Activated naive CD4-positive, alpha-beta T cell treated with anti-CD3 and anti-CD28 coated beads, Interleukin-2, amount 10 ng/mL, durations not matched to agents 7 days and 5 days (primary cell): ENCODE measurements around the gene TMEM109.
A peak's percentile ranks its signal among the peaks of the same experiment; 100 is the strongest.

ENCODE experiments used
- CTCF ChIA-PET: fragments of 350-600 bp; sonication (Branson Sonifier 250); formaldehyde crosslinking; loops from one replicate; lab custom pipeline; 2021; ENCODE audit warnings: antibody characterized with exemption; lab: Charles Lee
- DNase-seq: peaks from one replicate; pipeline ENCODE4 v3.0.0-alpha.2; 2020
- H3K27ac Mint-ChIP-seq: one replicate; pipeline ENCODE4 v1.8.0; 2021; ENCODE audit warnings: mild to moderate bottlenecking, moderate library complexity, mixed read lengths
- H3K27me3 Mint-ChIP-seq: one replicate; pipeline ENCODE4 v1.8.0; 2021; ENCODE audit warnings: mild to moderate bottlenecking, mixed read lengths
- H3K36me3 Mint-ChIP-seq: one replicate; pipeline ENCODE4 v1.8.0; 2021; ENCODE audit warnings: mixed read lengths
- H3K4me1 Mint-ChIP-seq: one replicate; pipeline ENCODE4 v1.8.0; 2021; ENCODE audit warnings: mixed read lengths
- H3K4me3 Mint-ChIP-seq: one replicate; pipeline ENCODE4 v1.8.0; 2021; ENCODE audit warnings: mild to moderate bottlenecking, moderate library complexity, mixed read lengths
- H3K9me3 Mint-ChIP-seq: one replicate; pipeline ENCODE4 v1.8.0; 2021; ENCODE audit warnings: mixed read lengths

TMEM109 gene

GRCh38 chr11:60921259-60921658 is 7.3 kb downstream of the TMEM109 start:
- Mint-ChIP-seq H3K4me1 (peaks cover 24% of the 10 kb centered on the region), H3K36me3 (peaks cover 22% of the 10 kb centered on the region), H3K27me3 (peaks cover 36% of the 10 kb centered on the region), H3K27ac (no peak overlapping the region), H3K4me3 (no peak overlapping the region), H3K9me3 (no peaks in the 10 kb centered on the region)
- DNase-seq: no peak
- CTCF ChIA-PET: interaction anchor here (1.3 kb wide), 1 partner anchor 22 kb away, joined by 3 read pairs; no protein-coding TSS in a partner anchor

DNA sequence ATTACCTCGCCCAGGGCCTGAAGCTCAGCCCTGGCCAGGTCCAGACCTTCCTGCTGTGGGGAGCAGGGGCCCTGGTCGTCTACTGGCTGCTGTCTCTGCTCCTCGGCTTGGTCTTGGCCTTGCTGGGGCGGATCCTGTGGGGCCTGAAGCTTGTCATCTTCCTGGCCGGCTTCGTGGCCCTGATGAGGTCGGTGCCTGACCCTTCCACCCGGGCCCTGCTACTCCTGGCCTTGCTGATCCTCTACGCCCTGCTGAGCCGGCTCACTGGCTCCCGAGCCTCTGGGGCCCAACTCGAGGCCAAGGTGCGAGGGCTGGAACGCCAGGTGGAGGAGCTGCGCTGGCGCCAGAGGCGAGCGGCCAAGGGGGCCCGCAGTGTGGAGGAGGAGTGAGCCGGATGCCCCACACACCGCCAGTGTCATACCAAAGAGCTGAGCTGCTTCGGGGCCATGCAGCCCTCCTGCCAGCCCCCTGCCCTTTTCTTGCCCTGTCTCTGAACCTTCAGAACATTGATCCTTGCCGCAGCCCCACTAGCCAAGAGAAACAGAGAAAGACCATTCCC is 7.9 kb downstream of the TMEM109 start:
- Mint-ChIP-seq H3K27me3 (peaks cover 42% of the 10 kb centered on the region), H3K4me3 (no peak overlapping the region), H3K27ac (no peak overlapping the region), H3K36me3 (peaks cover 22% of the 10 kb centered on the region), H3K4me1 (peaks cover 20% of the 10 kb centered on the region), H3K9me3 (no peaks in the 10 kb centered on the region)
- CTCF ChIA-PET: no interaction called here
- no peak for DNase-seq

GRCh38 chr11:60922906-60923305 is 8.9 kb downstream of the TMEM109 start:
- CTCF ChIA-PET: no interaction called here
- no peaks in the 10 kb centered on the region for H3K9me3 Mint-ChIP-seq
- H3K36me3 Mint-ChIP-seq: peaks cover 22% of the 10 kb centered on the region

GRCh38 chr11:60923326-60923725 is 9.4 kb downstream of the TMEM109 start:
- no peaks in the 10 kb centered on the region for H3K9me3 Mint-ChIP-seq
- DNase-seq: no peak
- H3K4me3 Mint-ChIP-seq: peak overlapping the region; percentile 41
- peaks cover 22% of the 10 kb centered on the region for H3K36me3 Mint-ChIP-seq
- CTCF ChIA-PET: interaction anchor here (0.7 kb wide), 1 partner anchor 8 kb away, joined by 3 read pairs; no protein-coding TSS in a partner anchor
- H3K27ac Mint-ChIP-seq: no peak overlapping the region
- peaks cover 13% of the 10 kb centered on the region for H3K4me1 Mint-ChIP-seq
- H3K27me3 Mint-ChIP-seq: peaks cover 54% of the 10 kb centered on the region

More at GRCh38 chr11:60922906-60923305, 8.9 kb downstream of the TMEM109 start:
- Mint-ChIP-seq H3K4me1 (peaks cover 15% of the 10 kb centered on the region), H3K27ac (no peak overlapping the region), H3K27me3 (peaks cover 52% of the 10 kb centered on the region), H3K4me3 (no peak overlapping the region)
- no peak for DNase-seq

GRCh38 chr11:60923800-60924109 is 9.8 kb downstream of the TMEM109 start:
- peaks cover 13% of the 10 kb centered on the region for H3K4me1 Mint-ChIP-seq
- no peak for DNase-seq
- CTCF ChIA-PET: interaction anchor here (0.7 kb wide), 1 partner anchor 8 kb away, joined by 3 read pairs; no protein-coding TSS in a partner anchor
- H3K27ac Mint-ChIP-seq: no peak overlapping the region
- H3K36me3 Mint-ChIP-seq: peaks cover 22% of the 10 kb centered on the region
- peak overlapping the region; percentile 51 for H3K4me3 Mint-ChIP-seq
- no peaks in the 10 kb centered on the region for H3K9me3 Mint-ChIP-seq
- peaks cover 59% of the 10 kb centered on the region for H3K27me3 Mint-ChIP-seq

GRCh38 chr11:60924110-60924905 is 10.3 kb downstream of the TMEM109 start, which contains the start of gene TMEM132A:
Gene TMEM132A (plus strand): TSS chr11:60924460. CDS start chr11:60924634, 174 bp downstream.
- H3K4me1 Mint-ChIP-seq: peaks cover 12% of the 10 kb centered on the region
- peak within 1 kb of the TSS; percentile 51 for H3K4me3 Mint-ChIP-seq
- peak; percentile 41 for DNase-seq
- no peaks in the 10 kb centered on the region for H3K9me3 Mint-ChIP-seq
- H3K36me3 Mint-ChIP-seq: peaks cover 22% of the 10 kb centered on the region
- H3K27me3 Mint-ChIP-seq: peaks cover 64% of the 10 kb centered on the region
- no peak within 1 kb of the TSS for H3K27ac Mint-ChIP-seq
- CTCF ChIA-PET: interaction anchor here (0.7 kb wide), 1 partner anchor 9 kb away, joined by 3 read pairs; no protein-coding TSS in a partner anchor

DNA sequence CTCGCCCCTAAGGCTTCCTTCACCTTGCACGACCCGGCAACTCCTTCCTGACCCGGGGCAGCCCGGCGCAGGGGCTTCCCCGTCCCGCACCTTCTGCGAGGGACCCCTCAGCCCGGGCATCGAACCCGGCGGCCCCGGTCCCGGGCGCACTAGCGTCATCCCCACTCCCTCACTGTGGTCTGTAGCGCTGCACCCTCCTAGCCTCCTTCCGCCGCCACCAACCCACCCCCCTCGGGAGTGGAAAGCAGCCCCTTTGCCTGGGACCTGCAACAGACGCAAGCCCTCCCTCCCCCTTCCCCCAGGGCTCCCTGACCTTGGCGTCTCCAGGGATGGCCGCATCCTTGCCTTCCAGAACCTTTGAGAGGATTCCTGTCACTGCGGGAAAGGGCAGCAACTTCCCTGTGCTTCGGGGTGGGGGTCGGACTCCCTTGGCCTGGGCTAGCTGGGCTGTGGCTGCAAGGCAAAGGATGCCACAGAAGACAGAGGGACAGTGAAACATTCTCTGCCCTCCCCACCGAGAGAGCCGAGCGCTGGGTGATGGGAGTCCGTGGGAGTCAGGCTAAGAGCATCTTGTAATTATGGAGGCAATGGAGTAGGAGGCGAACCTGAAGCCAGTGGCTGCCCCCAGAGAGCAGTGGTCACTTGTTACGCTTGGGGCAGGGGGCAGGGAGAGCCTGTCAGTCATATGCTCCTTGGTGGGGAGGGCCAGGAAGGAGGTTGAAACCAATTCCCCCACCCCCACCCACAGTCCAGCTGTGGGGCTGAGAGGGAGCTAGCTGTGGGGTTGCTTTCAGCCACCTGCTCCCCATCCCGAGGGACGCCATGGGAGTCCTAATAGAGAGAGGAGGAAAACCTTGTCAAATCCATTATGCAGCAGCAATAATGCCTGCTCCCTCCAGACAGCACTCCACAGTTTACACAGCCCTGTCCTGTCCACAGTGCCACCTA is 11.2 kb downstream of the TMEM109 start:
- Mint-ChIP-seq H3K4me1 (peaks cover 10% of the 10 kb centered on the region), H3K27me3 (peaks cover 73% of the 10 kb centered on the region), H3K4me3 (peak overlapping the region; percentile 43), H3K9me3 (no peaks in the 10 kb centered on the region), H3K27ac (no peak overlapping the region), H3K36me3 (peaks cover 22% of the 10 kb centered on the region)
- CTCF ChIA-PET: no interaction called here
- DNase-seq: no peak

GRCh38 chr11:60925868-60926267 is 11.9 kb downstream of the TMEM109 start:
- CTCF ChIA-PET: no interaction called here
- H3K4me3 Mint-ChIP-seq: no peak overlapping the region
- H3K4me1 Mint-ChIP-seq: peaks cover 10% of the 10 kb centered on the region
- peaks cover 80% of the 10 kb centered on the region for H3K27me3 Mint-ChIP-seq
- no peak overlapping the region for H3K27ac Mint-ChIP-seq
- H3K36me3 Mint-ChIP-seq: peaks cover 18% of the 10 kb centered on the region
- H3K9me3 Mint-ChIP-seq: no peaks in the 10 kb centered on the region
- no peak for DNase-seq

DNA sequence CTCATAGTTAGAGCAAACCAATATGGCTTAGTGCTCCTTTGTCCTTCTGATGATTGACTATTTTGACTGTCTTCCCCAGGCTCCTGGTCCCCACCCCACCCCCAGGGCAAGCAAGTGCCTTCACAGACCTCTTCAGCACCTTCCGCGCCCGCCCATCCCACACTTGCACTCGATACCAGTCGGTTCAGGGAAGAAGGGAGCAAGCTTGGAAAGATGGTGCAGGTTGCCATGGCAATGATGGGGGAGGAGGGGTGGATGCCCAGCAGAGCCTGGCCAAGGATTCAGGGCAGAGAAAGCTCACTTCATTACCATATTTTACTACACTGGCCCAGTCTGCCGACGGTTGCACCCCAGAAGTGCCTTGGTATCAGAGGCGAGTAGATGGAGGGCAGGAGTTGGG is 12.5 kb downstream of the TMEM109 start:
- H3K27me3 Mint-ChIP-seq: peaks cover 86% of the 10 kb centered on the region
- H3K9me3 Mint-ChIP-seq: no peaks in the 10 kb centered on the region
- H3K27ac Mint-ChIP-seq: no peak overlapping the region
- DNase-seq: no peak
- CTCF ChIA-PET: no interaction called here
- peaks cover 10% of the 10 kb centered on the region for H3K4me1 Mint-ChIP-seq
- no peak overlapping the region for H3K4me3 Mint-ChIP-seq
- H3K36me3 Mint-ChIP-seq: peaks cover 15% of the 10 kb centered on the region

DNA sequence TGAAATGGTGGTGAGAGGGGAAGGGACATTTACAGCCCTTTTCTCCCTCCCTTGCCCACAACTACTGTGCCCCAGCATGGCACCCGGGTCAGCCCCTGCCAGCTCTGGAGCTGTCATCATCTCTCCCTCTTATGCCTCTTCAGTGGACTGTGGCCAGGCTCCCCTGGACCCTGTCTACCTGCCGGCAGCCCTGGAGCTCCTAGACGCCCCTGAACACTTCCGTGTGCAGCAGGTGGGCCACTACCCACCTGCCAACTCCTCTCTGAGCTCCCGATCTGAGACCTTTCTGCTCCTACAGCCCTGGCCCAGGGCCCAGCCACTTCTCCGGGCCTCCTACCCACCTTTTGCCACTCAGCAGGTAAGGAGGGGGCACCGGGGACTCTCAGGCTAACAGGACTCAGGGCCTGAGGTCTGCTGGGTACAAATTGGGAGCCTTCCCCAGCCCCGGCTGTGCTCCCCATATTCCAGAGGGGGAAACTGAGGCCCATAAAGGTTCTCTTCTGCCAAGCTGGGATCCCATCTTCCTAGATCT is 13.2 kb downstream of the TMEM109 start:
- no peaks in the 10 kb centered on the region for H3K9me3 Mint-ChIP-seq
- H3K27ac Mint-ChIP-seq: no peak overlapping the region
- no peak for DNase-seq
- H3K27me3 Mint-ChIP-seq: peaks cover 92% of the 10 kb centered on the region
- H3K4me3 Mint-ChIP-seq: no peak overlapping the region
- CTCF ChIA-PET: no interaction called here
- peaks cover 10% of the 10 kb centered on the region for H3K4me1 Mint-ChIP-seq
- peaks cover 13% of the 10 kb centered on the region for H3K36me3 Mint-ChIP-seq

GRCh38 chr11:60927600-60927999 is 13.6 kb downstream of the TMEM109 start:
- H3K36me3 Mint-ChIP-seq: peaks cover 8% of the 10 kb centered on the region

GRCh38 chr11:60928563-60929001 is 14.6 kb downstream of the TMEM109 start:
- Mint-ChIP-seq H3K4me1 (peaks cover 10% of the 10 kb centered on the region), H3K9me3 (no peaks in the 10 kb centered on the region), H3K36me3 (peaks cover 2% of the 10 kb centered on the region), H3K4me3 (no peak overlapping the region), H3K27ac (no peak overlapping the region), H3K27me3 (peaks cover 86% of the 10 kb centered on the region)
- DNase-seq: no peak
- CTCF ChIA-PET: interaction anchor here (1.2 to 3.6 kb wide), 2 partner anchors 10 to 13 kb away, joined by 4 to 11 read pairs; no protein-coding TSS in a partner anchor

More at GRCh38 chr11:60927600-60927999, 13.6 kb downstream of the TMEM109 start:
- CTCF ChIA-PET: interaction anchor here (1.2 kb wide), 1 partner anchor 9 kb away, joined by 4 read pairs; no protein-coding TSS in a partner anchor
- Mint-ChIP-seq H3K4me3 (no peak overlapping the region), H3K9me3 (no peaks in the 10 kb centered on the region), H3K27me3 (peaks cover 95% of the 10 kb centered on the region), H3K4me1 (peaks cover 10% of the 10 kb centered on the region), H3K27ac (no peak overlapping the region)
- no peak for DNase-seq

GRCh38 chr11:60929764-60930163 is 15.8 kb downstream of the TMEM109 start:
- Mint-ChIP-seq H3K4me3 (no peak overlapping the region), H3K9me3 (no peaks in the 10 kb centered on the region), H3K36me3 (no peaks in the 10 kb centered on the region), H3K4me1 (peaks cover 6% of the 10 kb centered on the region), H3K27ac (no peak overlapping the region), H3K27me3 (peaks cover 84% of the 10 kb centered on the region)
- CTCF ChIA-PET: interaction anchor here (1.3 to 3.6 kb wide), 2 partner anchors 14 to 258 kb away, joined by 3 to 11 read pairs; no protein-coding TSS in a partner anchor
- no peak for DNase-seq
